ENCODE data around the gene SLC6A19. TPM values are rescaled to one million over a fixed set of nuclear protein-coding genes. Genes with fewer than 3 reads are reported as not detected.

Gene SLC6A19
- total and polyA plus RNA-seq, 10 of the 15 experiments (the other 5 are each of a cell fraction or from before 2014, with no cell fraction given) = 0.01 to 0.03 TPM; not detected in 8

DNA sequence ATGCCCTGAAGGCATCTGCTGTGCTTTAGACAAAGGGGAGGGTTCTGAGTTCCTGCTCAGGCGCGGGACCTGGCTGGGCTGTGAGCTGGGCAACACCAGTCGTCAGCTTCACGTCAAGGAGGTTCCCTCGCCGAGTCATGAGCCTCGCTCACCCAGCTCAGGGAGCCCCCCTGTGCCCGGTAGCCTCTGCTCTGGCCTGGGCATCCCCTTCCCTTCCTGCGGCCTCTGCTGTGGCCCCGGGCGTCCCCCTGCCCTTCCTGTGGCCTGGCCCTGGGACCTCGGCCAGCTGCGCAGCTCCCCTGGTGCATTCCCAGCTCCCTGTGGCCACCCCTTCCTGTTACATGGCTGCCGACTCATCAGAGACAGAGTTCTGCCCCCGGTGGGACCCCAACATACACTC lies 63.6 kb downstream of the SLC6A19 start:
- no peak overlapping the region for H2AFZ ChIP-seq (ENCODE audit: control insufficient read depth, low read depth, low read length)
- RAD21 ChIA-PET (ENCODE audit: unreplicated experiment) = no interaction called here
- no peaks in the 10 kb centered on the region; the same call in 1 of the 2 replicates for H4K20me1 ChIP-seq (ENCODE audit: control insufficient read depth, insufficient read depth)
- DNase-seq (ENCODE audit: low read depth, low spot score) (no peak), ATAC-seq (no peak), FAIRE-seq (no peak)
- CTCF ChIA-PET = no interaction called here
- no peaks in the 10 kb centered on the region for H3K79me2 ChIP-seq (ENCODE audit: control insufficient read depth, insufficient read depth, low read length)
- WGBS (ENCODE audit: insufficient coverage, insufficient replicate concordance, low lambda C conversion rate, missing lambda C conversion rate) = 36% methylated on average over 15 of the region's 15 CpGs
- POLR2A ChIA-PET = no interaction called here
- no peak overlapping the region for H3K27ac ChIP-seq (ENCODE audit: control insufficient read depth, insufficient read depth)
- SMC1A ChIA-PET (ENCODE audit: uncharacterized antibody, unreplicated experiment) = no interaction called here
- H3K4me2 ChIP-seq (ENCODE audit: control insufficient read depth, insufficient read depth) = no peak overlapping the region
- in situ Hi-C loops (cut with MboI) = no loop called here
- H3K9ac ChIP-seq (ENCODE audit: control insufficient read depth, insufficient read depth, low read length) = no peak overlapping the region
- peaks cover 0 to 6% of the 10 kb centered on the region in 2 experiments; a peak in 2 of 4 replicates for H3K36me3 ChIP-seq (ENCODE audit: control insufficient read depth in 2 of 2, insufficient read depth in 2 of 2, low read length in 1 of 2)
- H3K4me3 ChIP-seq = no peak overlapping the region
- peaks cover 3% of the 10 kb centered on the region; the same call in 1 of the 2 replicates for H3K4me1 ChIP-seq (ENCODE audit: control insufficient read depth, insufficient read depth, low read length)
- intact Hi-C loops (cut with micrococcal nuclease; ENCODE audit: unreplicated experiment) = no loop called here
- TF ChIP-seq HDGF (IDR thresholded peaks at IDR 0.05) = no peak
- H3K9me3 ChIP-seq (replicated peaks; ENCODE audit: control insufficient read depth, insufficient read depth, low read length) = no peaks in the 10 kb centered on the region
- no peaks in the 10 kb centered on the region for H3K27me3 ChIP-seq (replicated peaks in 1 of 2; ENCODE audit: control insufficient read depth in 2 of 2, insufficient read depth in 2 of 2, low read length in 1 of 2)
- BruUV-seq (replicated peaks) = no TSS peak

GRCh38 chr5:1265461-1266455 lies 64.4 kb downstream of the SLC6A19 start:
- POLR2A ChIA-PET = no interaction called here
- RAD21 ChIA-PET (ENCODE audit: unreplicated experiment) = no interaction called here
- H3K4me3 ChIP-seq = no peak overlapping the region
- TF ChIP-seq HSF1 (IDR thresholded peaks at IDR 0.05; ENCODE audit: low read depth, low read length) (no peak), ETV6 (conservative IDR thresholded peaks at IDR 0.05 in 1 of 2, IDR thresholded peaks at IDR 0.05 in 1 of 2; ENCODE audit: borderline replicate concordance in 1 of 2, low read depth in 1 of 2) (no peak), SMC3 (IDR thresholded peaks at IDR 0.05; ENCODE audit: borderline replicate concordance, low read length) (no peak), IRF4 (IDR thresholded peaks at IDR 0.05; ENCODE audit: low read depth, low read length) (no peak), CREM (IDR thresholded peaks at IDR 0.05; ENCODE audit: low read depth) (no peak), HDAC6 (IDR thresholded peaks at IDR 0.05; ENCODE audit: unreplicated experiment) (no peak), HCFC1 (IDR thresholded peaks at IDR 0.05; ENCODE audit: low read length) (no peak), MYC (IDR thresholded peaks at IDR 0.05; ENCODE audit: insufficient read depth, insufficient read length, insufficient replicate concordance, low read length, severe bottlenecking) (no peak), IKZF2 (IDR thresholded peaks at IDR 0.05) (no peak)
- in situ Hi-C loops (cut with MboI) = no loop called here
- BruUV-seq (replicated peaks) = no TSS peak
- intact Hi-C loops (cut with micrococcal nuclease; ENCODE audit: unreplicated experiment) = no loop called here
- no peaks in the 10 kb centered on the region for H3K9me3 ChIP-seq (replicated peaks; ENCODE audit: control insufficient read depth, insufficient read depth, low read length)
- CTCF ChIA-PET = no interaction called here
- no peak for ATAC-seq
- H3K79me2 ChIP-seq (ENCODE audit: control insufficient read depth, insufficient read depth, low read length) = no peaks in the 10 kb centered on the region
- H3K27ac ChIP-seq (ENCODE audit: control insufficient read depth, insufficient read depth) = no peak overlapping the region
- 59% methylated on average over 35 of the region's 40 CpGs for WGBS (ENCODE audit: insufficient coverage, insufficient replicate concordance, low lambda C conversion rate, missing lambda C conversion rate)
- no peak overlapping the region for H2AFZ ChIP-seq (ENCODE audit: control insufficient read depth, low read depth, low read length)
- SMC1A ChIA-PET (ENCODE audit: uncharacterized antibody, unreplicated experiment) = no interaction called here
- H3K27me3 ChIP-seq (replicated peaks in 1 of 2; ENCODE audit: control insufficient read depth in 2 of 2, insufficient read depth in 2 of 2, low read length in 1 of 2) = no peaks in the 10 kb centered on the region
- DNase-seq (ENCODE audit: low read depth, low spot score) = no peak
- no peak overlapping the region for H3K9ac ChIP-seq (ENCODE audit: control insufficient read depth, insufficient read depth, low read length)
- H3K4me1 ChIP-seq (ENCODE audit: control insufficient read depth, insufficient read depth, low read length) = peaks cover 3% of the 10 kb centered on the region; the same call in 1 of the 2 replicates
- no peak overlapping the region for H3K4me2 ChIP-seq (ENCODE audit: control insufficient read depth, insufficient read depth)
- H4K20me1 ChIP-seq (ENCODE audit: control insufficient read depth, insufficient read depth) = no peaks in the 10 kb centered on the region; the same call in 1 of the 2 replicates
- H3K36me3 ChIP-seq (ENCODE audit: control insufficient read depth in 2 of 2, insufficient read depth in 2 of 2, low read length in 1 of 2) = peaks cover 0 to 5% of the 10 kb centered on the region in 2 experiments; a peak in 2 of 4 replicates
- no peak for FAIRE-seq

Data from GM12878 (cell line).